Activated CD8-positive, alpha-beta T cell treated with anti-CD3 and anti-CD28 coated beads for 36 hours (primary cell): Measurements from ENCODE around the gene CYP4B1. TPM values are rescaled to one million over a fixed set of nuclear protein-coding genes. Genes with fewer than 3 reads are reported as not detected.

Experiments used
- ATAC-seq: fragments of 200-7000 bp; cut with Tn5 transposase; one replicate; pipeline ENCODE4 v1.10.0; 2021; ENCODE audit warnings: mild to moderate bottlenecking, moderate library complexity
- CTCF ChIA-PET: fragments of 350-600 bp; sonication (Branson Sonifier 250); formaldehyde crosslinking; loops from one replicate; lab custom pipeline; 2021; ENCODE audit warnings: antibody characterized with exemption; lab: Charles Lee
- POLR2A ChIA-PET: fragments of 350-600 bp; sonication (Branson Sonifier 250); formaldehyde crosslinking; loops from one replicate; lab custom pipeline; 2021; ENCODE audit warnings: antibody characterized with exemption; lab: Charles Lee
- DNase-seq: peaks from one replicate; pipeline ENCODE4 v3.0.0-alpha.2; 2020
- H3K27ac Mint-ChIP-seq: one replicate; pipeline ENCODE4 v1.8.0; 2021; ENCODE audit warnings: mild to moderate bottlenecking, mixed read lengths
- H3K27me3 Mint-ChIP-seq: one replicate; pipeline ENCODE4 v1.8.0; 2021; ENCODE audit warnings: mixed read lengths
- H3K36me3 Mint-ChIP-seq: one replicate; pipeline ENCODE4 v1.8.0; 2021; ENCODE audit warnings: low read depth, mixed read lengths
- H3K4me1 Mint-ChIP-seq: one replicate; pipeline ENCODE4 v1.8.0; 2021; ENCODE audit warnings: low read depth, mixed read lengths
- H3K4me3 Mint-ChIP-seq: one replicate; pipeline ENCODE4 v1.8.0; 2021; ENCODE audit warnings: mild to moderate bottlenecking, moderate library complexity, mixed read lengths
- H3K9me3 Mint-ChIP-seq: one replicate; pipeline ENCODE4 v1.8.0; 2021; ENCODE audit warnings: mixed read lengths
- intact Hi-C: fragments of 100-400 bp; cut with micrococcal nuclease; formaldehyde crosslinking; loops from one replicate; pipeline ENCODE4 v1.10.0; 2022
- total RNA-seq, 2 experiments: library from RNA; stranded (reverse); gene quantifications; one replicate each; pipeline ENCODE4 v1.2.3, GENCODE V29; 2021
- TF ChIP-seq, protein P1 (sequence below): fragments of 200-600 bp; IDR thresholded peaks from one replicate; pipeline ENCODE4 v1.8.0; 2022; ENCODE audit warnings: antibody characterized with exemption, mild to moderate bottlenecking

The CYP4B1 gene
- total RNA-seq, 2 experiments from 2014 or later, result not detected

DNA sequence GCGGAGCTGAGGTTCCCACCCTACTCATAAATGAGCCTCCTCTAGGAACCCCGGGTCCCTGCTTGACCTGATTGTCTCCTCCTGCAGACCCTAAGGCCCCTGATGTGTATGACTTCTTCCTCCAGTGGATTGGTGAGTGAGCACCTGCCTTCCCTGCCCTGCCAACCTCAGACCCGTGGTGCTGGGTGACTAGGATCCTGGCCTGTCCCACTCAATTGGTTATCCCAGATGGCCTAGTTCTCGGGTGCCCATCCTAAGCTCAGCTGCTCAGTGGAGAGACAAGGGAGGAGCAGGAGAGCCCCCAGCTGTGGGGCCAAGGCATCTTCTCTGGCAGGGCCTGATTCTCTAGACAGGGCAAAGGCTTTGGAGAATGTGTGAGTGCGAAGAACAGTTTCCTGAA is 12.2 kb downstream of the CYP4B1 start:
- CTCF ChIA-PET, result no interaction called here
- ATAC-seq, result no peak
- TF ChIP-seq, protein P1, sequence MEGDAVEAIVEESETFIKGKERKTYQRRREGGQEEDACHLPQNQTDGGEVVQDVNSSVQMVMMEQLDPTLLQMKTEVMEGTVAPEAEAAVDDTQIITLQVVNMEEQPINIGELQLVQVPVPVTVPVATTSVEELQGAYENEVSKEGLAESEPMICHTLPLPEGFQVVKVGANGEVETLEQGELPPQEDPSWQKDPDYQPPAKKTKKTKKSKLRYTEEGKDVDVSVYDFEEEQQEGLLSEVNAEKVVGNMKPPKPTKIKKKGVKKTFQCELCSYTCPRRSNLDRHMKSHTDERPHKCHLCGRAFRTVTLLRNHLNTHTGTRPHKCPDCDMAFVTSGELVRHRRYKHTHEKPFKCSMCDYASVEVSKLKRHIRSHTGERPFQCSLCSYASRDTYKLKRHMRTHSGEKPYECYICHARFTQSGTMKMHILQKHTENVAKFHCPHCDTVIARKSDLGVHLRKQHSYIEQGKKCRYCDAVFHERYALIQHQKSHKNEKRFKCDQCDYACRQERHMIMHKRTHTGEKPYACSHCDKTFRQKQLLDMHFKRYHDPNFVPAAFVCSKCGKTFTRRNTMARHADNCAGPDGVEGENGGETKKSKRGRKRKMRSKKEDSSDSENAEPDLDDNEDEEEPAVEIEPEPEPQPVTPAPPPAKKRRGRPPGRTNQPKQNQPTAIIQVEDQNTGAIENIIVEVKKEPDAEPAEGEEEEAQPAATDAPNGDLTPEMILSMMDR, result no peak
- Mint-ChIP-seq H3K4me1 (no peaks in the 10 kb centered on the region), H3K4me3 (no peak overlapping the region), H3K27ac (no peak overlapping the region), H3K27me3 (peaks cover 7% of the 10 kb centered on the region), H3K9me3 (no peaks in the 10 kb centered on the region), H3K36me3 (no peaks in the 10 kb centered on the region)
- POLR2A ChIA-PET, result no interaction called here
- no peak for DNase-seq
- intact Hi-C loops, result no loop called here

- DNase-seq (no peak), ATAC-seq (no peak)
- POLR2A ChIA-PET, result no interaction called here
- Mint-ChIP-seq H3K4me3 (no peak overlapping the region), H3K9me3 (no peaks in the 10 kb centered on the region), H3K36me3 (no peaks in the 10 kb centered on the region), H3K4me1 (no peaks in the 10 kb centered on the region), H3K27ac (no peak overlapping the region), H3K27me3 (peaks cover 6% of the 10 kb centered on the region)
- CTCF ChIA-PET, result no interaction called here
- intact Hi-C loops, result no loop called here
- TF ChIP-seq, protein P1, result no peak
Measured at GRCh38 chr1:46812065-46812963, 13.5 kb downstream of the CYP4B1 start.

DNA sequence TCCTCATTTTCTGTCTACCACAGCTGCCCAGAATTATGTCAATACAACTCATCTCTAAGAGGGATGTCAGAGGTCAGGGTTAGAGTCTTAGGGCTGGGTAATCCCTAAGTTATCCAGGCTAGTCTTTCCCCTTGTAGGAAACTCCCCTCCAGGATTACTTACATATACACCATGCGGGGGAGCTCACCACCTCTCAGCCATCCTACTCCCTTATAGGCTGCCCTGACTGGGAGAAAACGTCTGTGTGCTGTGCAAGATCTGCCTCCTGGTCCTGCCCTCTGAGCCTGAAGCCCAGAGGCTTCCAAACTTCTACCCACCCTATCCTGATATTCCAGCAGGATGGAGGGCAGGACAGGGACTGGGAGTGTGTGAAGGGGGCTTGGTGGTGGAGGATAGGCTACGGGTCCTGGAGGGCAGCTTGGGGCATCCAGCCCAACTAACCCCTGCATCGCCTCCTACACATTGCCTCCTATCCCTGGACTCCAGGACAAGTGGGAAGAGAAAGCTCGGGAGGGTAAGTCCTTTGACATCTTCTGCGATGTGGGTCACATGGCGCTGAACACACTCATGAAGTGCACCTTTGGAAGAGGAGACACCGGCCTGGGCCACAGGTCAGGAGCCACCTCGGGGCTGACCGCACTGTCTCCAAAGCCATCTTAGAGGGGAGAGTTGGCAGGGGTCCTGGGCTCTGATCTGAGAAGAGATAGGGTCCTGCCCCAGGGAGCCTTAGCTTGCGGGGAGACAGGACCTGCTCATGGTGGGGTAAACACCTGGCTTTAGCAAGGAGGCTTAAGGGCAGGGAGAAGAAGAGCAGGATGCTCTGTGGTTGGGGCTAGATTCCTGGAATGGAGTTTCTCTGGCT is 14.4 kb downstream of the CYP4B1 start:
- no peaks in the 10 kb centered on the region for H3K27me3 Mint-ChIP-seq
- no peak for ATAC-seq
- intact Hi-C loops, result no loop called here
- TF ChIP-seq, protein P1, result no peak
- no peaks in the 10 kb centered on the region for H3K9me3 Mint-ChIP-seq
- ChIA-PET POLR2A (no interaction called here), CTCF (no interaction called here)
- no peak overlapping the region for H3K4me3 Mint-ChIP-seq
- no peaks in the 10 kb centered on the region for H3K36me3 Mint-ChIP-seq
- no peak for DNase-seq
- no peaks in the 10 kb centered on the region for H3K4me1 Mint-ChIP-seq
- H3K27ac Mint-ChIP-seq, result no peak overlapping the region

GRCh38 chr1:46813858-46814396 is 15.1 kb downstream of the CYP4B1 start:
- DNase-seq, result no peak
- Mint-ChIP-seq H3K9me3 (no peaks in the 10 kb centered on the region), H3K27ac (no peak overlapping the region), H3K36me3 (no peaks in the 10 kb centered on the region), H3K4me3 (no peak overlapping the region), H3K27me3 (no peaks in the 10 kb centered on the region), H3K4me1 (no peaks in the 10 kb centered on the region)
- CTCF ChIA-PET, result no interaction called here
- POLR2A ChIA-PET, result no interaction called here
- TF ChIP-seq, protein P1, result no peak
- intact Hi-C loops, result no loop called here
- ATAC-seq, result no peak
